HG02840 (cell line): Measurements from ENCODE around the gene ABR.

Experiments
- ATAC-seq: cut with Tn5 transposase; IDR thresholded peaks from one replicate; pipeline ENCODE4 v1.9.1; 2021; ENCODE audit warnings: mild to moderate bottlenecking, moderate library complexity, moderate number of reproducible peaks; ENCODE audit not compliant: unreplicated experiment, low FRiP score

Gene ABR

GRCh38 chr17:1179818-1180742, at the start of gene ABR:
Gene ABR, minus strand, starts transcription at chr17:1179981. Its CDS starts 254 bp downstream, at chr17:1179727.
- ATAC-seq, result no peak

- ATAC-seq, result peak; percentile 58
Observed at GRCh38 chr17:1229349-1229899, 49.6 kb upstream of the ABR start.

GRCh38 chr17:1228781-1229348, 49.1 kb upstream of the ABR start:
- peak; percentile 17 for ATAC-seq

- ATAC-seq, result peak; percentile 45
Observed at GRCh38 chr17:1227917-1228780, 48.4 kb upstream of the ABR start.

GRCh38 chr17:1227365-1227764, 47.6 kb upstream of the ABR start:
- ATAC-seq, result no peak

- ATAC-seq, result no peak
Observed at GRCh38 chr17:1226308-1226707, 46.5 kb upstream of the ABR start.

GRCh38 chr17:1224330-1224729, 44.5 kb upstream of the ABR start:
- ATAC-seq, result no peak

GRCh38 chr17:1223662-1224061, 43.9 kb upstream of the ABR start:
- ATAC-seq, result no peak

- no peak for ATAC-seq
Observed at GRCh38 chr17:1222321-1222720, 42.5 kb upstream of the ABR start.

- no peak for ATAC-seq
Observed at GRCh38 chr17:1221209-1221608, 41.4 kb upstream of the ABR start.

GRCh38 chr17:1220346-1220745, 40.6 kb upstream of the ABR start:
- no peak for ATAC-seq

- no peak for ATAC-seq
Observed at GRCh38 chr17:1217089-1217385, 37.3 kb upstream of the ABR start.

- ATAC-seq, result peak; percentile 68
Observed at GRCh38 chr17:1216217-1217088, 36.7 kb upstream of the ABR start.

GRCh38 chr17:1212946-1213345, 33.2 kb upstream of the ABR start:
- no peak for ATAC-seq

- ATAC-seq, result no peak
Observed at GRCh38 chr17:1211287-1211686, 31.5 kb upstream of the ABR start.

GRCh38 chr17:1208966-1209365, 29.2 kb upstream of the ABR start:
- no peak for ATAC-seq

GRCh38 chr17:1206026-1206777, 26.4 kb upstream of the ABR start:
- no peak for ATAC-seq

- no peak for ATAC-seq
Observed at GRCh38 chr17:1203967-1204291, 24.1 kb upstream of the ABR start.
